Measurements from ENCODE around the gene LIG4.
"Not testable (repeated sequence)": the region's sequence is repeated elsewhere in the genome, so short reads cannot be mapped to it uniquely, and the experiment has no call there.

LIG4 gene

DNA sequence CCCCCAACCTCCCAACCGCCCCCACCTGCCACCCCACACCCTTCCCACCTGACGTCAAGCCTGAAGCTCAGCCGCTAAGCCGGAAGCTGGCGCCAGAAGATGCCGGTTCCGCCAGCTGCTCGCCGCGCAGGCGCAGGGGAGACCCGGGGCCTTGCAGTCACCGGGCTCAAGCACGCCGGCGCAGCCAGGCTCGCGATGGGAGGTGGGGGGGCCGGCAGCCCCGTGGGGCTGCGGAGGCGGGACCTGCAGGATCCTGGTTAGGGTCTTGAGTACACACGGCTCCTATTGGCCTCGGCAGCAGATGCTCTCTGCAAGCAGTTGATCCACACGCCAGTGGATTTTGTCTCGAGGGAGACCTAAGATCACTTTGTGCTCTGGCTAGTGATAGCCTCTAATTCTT is at the start of gene LIG4:
LIG4 (minus strand) TSS at position 101 of the 400 bp plus-strand sequence. CDS start 4,268 bp downstream, outside the sequence.
- no peak for FAIRE-seq

DNA sequence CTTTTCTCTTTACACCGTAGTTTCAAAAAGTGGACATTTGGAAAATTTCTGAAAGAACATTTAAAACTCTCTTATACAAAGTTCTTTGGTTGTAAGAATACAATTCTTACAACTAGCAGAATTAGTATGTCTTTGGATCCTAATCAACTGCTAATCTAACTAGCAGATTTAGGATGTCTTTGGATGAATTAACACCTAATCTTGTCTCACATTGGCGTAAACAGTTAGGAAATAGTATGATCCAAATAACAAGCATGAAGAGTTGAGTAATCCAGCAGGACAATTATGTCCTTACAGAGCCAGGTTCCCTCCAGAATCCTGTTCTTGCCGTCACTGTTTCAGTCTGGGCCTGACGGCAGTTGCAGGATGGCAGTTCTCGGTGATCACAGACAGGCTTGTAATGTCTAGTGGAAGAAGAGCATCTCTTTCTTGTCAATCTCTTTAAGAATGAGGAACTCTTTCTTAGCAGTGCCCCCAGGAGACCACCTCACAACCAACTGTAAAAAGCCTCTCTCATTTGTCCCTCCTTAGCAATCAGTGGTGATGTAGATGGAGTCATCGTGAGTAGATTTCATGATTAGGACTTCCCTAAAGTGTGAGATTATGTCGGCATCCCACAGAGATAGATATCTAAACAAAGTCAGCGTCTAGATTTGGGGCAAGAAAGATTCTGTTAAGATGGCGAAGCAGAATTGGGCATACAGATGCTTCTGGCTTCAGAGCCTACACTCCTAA is 48.5 kb upstream of the LIG4 start:
- no peak for FAIRE-seq

GRCh38 chr13:108257248-108257647 is 41.9 kb upstream of the LIG4 start:
- no peak for FAIRE-seq

DNA sequence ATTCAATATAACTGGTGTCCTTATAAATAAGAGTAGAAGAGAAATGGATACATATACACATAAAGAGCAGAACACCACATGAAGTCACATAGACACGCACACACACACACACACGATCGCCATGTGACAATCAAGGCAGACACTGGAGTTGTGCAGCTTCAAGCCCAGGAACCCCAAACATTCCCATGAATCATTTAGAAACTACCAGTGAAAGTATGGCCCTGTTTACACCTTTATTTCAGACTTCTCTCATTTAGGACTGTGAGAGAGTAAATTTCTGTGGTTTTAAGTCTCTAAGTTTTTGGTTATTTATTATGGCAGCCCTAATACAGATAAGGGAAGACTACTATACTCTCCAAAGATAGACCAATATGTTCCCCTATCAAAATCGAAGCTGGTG is 33.8 kb upstream of the LIG4 start:
- FAIRE-seq, result no peak

DNA sequence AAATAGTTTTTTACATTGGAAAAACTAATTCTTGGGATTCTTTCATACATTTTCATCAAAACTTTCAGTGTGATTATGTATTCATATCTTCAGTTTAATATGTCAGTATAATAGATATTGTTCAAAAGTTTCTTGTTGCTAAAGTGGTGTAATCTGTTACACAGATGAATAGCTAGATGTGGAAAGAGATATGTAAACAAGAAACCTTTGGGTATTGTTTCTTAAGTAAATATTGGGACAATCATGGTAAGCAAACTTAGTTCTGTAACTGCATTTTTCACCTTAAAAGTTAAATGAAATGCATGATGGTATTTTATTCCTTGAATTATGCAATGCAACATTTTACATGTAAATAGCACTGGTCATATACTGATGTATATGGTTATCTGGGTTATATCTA is 15.0 kb upstream of the LIG4 start:
- no peak for FAIRE-seq

GRCh38 chr13:108227651-108228272 is 12.4 kb upstream of the LIG4 start:
- peak; percentile 77 for FAIRE-seq

DNA sequence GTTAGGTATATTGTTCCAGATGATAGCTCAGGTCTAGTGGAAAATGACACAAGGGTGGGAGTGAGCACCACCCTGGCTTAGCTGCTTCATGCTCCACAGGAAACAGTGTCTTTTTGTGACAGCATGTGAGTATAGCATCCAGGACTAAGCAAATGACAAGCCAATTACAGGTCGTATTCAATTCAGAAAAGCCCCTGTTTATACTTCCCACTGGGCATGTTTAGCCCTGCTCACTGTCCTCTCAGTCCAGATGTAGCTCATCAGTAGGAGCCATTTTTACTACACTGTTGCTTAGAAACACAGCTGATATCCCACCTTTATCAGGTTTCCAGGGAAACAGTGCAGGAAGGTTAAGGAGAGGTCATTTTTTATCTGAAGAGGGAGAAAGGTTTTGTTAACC is 10.8 kb upstream of the LIG4 start:
- FAIRE-seq, result no peak

DNA sequence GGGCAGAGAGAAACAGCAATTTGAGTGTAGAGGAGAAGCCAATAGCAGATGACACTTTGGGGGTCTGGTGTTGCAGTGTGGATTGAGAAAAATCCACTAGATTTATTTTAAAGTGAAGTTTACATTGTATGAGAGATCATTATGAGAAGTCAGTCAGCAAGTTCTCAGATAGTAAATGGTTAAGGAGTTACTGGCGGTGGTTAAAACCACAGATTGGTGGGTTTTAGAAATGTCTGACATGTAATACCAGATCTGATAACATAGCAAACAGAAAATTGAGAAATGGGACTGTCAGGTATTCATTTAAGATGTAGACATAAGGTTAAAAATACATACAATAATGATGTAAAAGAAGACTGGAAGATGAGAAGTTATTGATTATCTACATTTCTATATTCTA is 10.1 kb upstream of the LIG4 start:
- FAIRE-seq, result no peak

DNA sequence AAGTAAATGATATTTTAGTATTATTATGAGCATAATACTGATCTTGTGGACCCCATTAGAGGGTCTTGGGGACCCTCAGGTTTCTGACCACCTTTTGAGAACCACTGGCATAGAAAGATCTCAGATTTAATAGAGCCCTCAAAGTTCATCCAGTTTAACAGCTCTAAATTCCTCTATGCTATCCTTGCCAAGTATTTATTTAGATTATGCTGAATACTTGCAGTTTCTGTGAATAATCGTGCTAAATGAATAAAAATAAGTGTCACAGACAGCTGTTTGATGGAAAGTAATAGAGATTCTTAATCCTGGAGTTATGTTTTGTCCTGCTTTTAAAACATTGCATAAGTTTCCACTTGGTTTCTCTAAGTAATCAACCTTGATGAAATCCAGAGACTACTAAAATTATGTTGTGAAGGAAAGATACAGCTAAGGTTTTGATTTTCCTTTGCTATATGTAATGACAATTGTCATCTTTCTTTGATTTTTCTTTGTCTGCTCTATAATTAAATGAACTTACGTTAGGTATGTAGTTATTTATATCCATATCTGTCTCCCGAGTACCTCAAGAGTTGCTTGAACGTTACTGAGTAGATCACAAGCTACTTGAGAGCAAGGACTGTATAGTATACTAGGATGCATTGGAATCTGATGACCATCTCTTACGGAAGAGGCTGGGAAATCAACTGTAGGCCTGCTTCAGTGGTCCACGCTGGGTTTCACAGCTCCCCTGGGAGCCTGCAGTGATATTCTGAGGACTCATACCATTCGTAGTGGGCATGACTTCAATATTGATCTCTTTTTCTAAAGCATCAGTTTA is 8.6 kb upstream of the LIG4 start:
- no peak for FAIRE-seq

- no peak for FAIRE-seq
These were observed 4.7 kb upstream of the LIG4 start for GRCh38 chr13:108220041-108220440.

GRCh38 chr13:108218044-108218974 is 3.0 kb upstream of the LIG4 start, which contains the start of gene ABHD13:
ABHD13 (plus strand) TSS chr13:108218392; CDS start chr13:108229219, 10,827 bp downstream.
- FAIRE-seq, result no peak

- FAIRE-seq, result not testable (repeated sequence)
These were observed 2.1 kb upstream of the LIG4 start for GRCh38 chr13:108217307-108218043.

GRCh38 chr13:108214441-108215271 is 680 bp downstream of the LIG4 start:
- FAIRE-seq, result no peak

DNA sequence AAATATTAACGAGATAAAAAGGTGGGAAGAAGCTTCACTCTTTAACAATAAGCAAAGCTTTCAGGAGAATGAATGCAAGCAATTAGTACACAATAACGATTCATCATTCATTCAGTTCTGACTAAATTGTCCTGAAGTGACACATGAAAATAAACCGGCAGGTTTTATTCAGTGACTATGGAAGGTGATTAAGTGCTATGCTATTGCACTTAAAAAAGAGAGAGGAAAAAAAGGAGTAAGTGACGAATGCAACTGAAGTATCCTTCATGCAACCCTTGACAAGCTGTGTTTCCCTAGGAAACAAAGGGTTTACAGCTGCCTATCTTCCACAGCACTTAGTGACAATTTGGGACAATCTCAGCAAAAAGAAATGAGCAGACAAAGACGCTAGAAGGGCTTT is 1.4 kb downstream of the LIG4 start:
- no peak for FAIRE-seq

DNA sequence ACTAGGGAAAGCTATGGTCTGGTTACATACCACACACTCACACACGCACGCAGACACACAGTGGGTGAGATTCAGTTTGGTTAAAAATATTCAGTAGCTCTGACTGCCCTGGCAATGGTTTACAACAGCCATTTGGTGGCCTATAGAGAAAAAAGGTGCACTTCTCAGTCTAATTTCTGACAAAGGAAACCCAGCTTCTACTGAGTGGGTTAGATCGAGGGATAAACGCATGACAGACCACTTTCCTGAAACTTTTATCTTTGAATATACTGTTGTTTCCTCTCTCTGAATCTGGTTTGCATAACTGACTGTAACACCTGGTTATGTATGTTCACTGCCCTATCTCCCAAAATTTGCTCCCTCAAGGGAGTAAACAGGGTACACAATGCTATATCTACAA is 2.5 kb downstream of the LIG4 start:
- FAIRE-seq, result no peak

DNA sequence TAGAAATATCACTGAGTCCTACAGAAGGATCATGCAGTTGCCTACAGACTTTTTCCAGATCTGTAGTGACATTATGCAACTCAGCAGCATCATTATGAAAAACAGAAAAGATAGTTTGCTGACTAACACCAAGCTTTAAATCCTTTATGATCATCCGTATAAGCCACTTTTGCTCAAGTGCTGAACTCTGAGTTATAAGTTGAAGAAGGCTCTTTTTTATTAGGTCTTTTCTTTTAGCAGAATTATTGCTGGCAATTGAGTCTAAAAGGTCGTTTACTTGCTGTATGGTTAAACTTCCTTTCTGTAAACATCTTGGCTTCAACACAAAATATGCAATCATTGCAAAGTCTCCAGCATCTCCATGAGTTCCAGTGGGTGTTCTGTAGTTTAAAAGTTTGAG is 4.8 kb downstream of the LIG4 start:
- no peak for FAIRE-seq

- no peak for FAIRE-seq
These were observed 14.4 kb downstream of the LIG4 start for GRCh38 chr13:108200781-108201398.

- no peak for FAIRE-seq
These were observed 19.5 kb downstream of the LIG4 start for GRCh38 chr13:108195861-108196260.

DNA sequence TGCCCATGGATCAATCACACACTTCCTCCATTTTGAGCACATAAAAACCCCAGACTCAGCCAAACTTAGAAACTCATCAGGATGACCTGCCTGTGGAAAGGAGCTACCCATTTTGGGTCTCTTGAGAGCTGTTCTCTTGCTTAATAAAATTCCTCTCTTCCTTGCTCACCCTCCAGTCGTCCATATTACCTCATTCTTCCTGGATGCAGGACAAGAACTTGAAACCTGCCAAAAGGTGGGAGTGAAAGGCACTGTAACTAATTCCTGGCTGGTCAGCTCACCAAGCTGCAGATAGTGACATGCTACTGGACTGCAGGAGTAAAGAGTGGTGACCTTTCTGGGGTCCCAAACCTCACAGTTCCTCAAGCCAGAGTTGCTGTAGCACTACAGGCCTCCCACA is 20.2 kb downstream of the LIG4 start:
- FAIRE-seq, result no peak

DNA sequence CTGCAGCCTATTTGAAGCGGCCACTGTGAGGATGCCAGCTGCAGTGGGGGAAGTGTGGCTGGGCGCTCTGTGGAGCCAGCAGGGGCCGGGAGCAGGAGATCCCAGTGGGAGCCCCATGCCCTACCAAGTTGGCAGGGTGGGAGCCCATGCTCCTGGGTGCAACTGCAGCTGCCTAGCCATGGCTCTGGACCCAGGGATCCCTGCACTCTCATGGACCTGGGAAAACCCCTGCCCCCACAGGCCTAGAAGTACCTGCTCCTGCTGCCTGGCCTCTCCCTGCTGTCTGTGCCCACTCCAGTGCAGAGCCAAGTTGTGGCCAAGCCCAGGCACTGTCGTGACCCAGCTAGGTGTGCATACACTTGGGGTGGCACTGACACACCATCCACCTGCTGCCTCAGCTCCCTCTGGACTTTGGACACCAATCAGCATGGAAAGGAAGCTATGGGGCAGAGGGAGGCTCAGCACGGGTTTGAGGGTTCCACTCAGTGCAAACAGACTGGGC is 20.9 kb downstream of the LIG4 start:
- no peak for FAIRE-seq

Data from colon (tissue), 2 donors.